ENCODE results near the gene SSBP3.

The SSBP3 gene

DNA sequence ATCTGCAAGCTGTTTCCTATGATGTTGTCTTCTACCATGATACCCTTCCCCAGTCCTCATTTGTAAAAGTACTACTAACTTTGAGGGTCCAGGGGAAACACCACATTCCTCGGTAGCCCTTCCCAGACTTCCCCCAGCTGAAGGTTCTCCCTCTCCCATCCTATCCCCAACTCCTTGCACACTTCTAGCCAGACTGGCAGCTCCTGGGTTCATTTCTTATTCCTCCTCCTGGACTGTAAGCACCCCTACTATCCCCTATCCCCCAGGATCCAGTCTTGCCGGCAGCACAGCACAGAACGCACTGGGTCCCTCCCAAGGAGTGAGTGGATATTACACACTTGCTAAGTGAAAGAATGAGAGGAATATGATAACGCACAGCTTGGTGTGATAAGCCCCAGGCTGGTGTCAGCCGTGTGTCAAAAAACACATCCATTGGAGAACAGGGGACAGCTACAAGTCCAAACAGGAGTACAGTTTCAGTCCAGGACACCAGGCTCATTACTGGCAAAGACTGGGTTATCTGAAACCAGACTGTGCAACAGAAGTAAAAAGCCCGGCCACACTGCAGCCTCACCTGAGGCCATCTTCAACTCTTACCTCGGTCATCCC lies 100.2 kb downstream of the SSBP3 start:
- no peak overlapping the region for H3K9ac ChIP-seq (ENCODE audit: low read length)
- no peak for TF ChIP-seq EZH2phosphoT487 (IDR thresholded peaks at IDR 0.05; ENCODE audit: low read depth)
- TF ChIP-seq, protein P1, sequence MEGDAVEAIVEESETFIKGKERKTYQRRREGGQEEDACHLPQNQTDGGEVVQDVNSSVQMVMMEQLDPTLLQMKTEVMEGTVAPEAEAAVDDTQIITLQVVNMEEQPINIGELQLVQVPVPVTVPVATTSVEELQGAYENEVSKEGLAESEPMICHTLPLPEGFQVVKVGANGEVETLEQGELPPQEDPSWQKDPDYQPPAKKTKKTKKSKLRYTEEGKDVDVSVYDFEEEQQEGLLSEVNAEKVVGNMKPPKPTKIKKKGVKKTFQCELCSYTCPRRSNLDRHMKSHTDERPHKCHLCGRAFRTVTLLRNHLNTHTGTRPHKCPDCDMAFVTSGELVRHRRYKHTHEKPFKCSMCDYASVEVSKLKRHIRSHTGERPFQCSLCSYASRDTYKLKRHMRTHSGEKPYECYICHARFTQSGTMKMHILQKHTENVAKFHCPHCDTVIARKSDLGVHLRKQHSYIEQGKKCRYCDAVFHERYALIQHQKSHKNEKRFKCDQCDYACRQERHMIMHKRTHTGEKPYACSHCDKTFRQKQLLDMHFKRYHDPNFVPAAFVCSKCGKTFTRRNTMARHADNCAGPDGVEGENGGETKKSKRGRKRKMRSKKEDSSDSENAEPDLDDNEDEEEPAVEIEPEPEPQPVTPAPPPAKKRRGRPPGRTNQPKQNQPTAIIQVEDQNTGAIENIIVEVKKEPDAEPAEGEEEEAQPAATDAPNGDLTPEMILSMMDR (IDR thresholded peaks at IDR 0.05; ENCODE audit: low read depth, low read length): no peak
- no peaks in the 10 kb centered on the region for H3K9me3 ChIP-seq (ENCODE audit: insufficient read depth, low read length)
- H2AFZ ChIP-seq (ENCODE audit: low read depth, low read length): no peak overlapping the region
- H3K36me3 ChIP-seq (replicated peaks; ENCODE audit: low read depth, low read length): no peaks in the 10 kb centered on the region
- no peaks in the 10 kb centered on the region for H3K79me2 ChIP-seq (ENCODE audit: low read length)
- H3K4me3 ChIP-seq (ENCODE audit: low read length): no peak overlapping the region
- no peaks in the 10 kb centered on the region for H3K4me1 ChIP-seq (ENCODE audit: low read length)
- no peaks in the 10 kb centered on the region for H4K20me1 ChIP-seq (ENCODE audit: insufficient read depth, low read length)
- no peak overlapping the region for H3K4me2 ChIP-seq (ENCODE audit: low read length)
- H3K27me3 ChIP-seq (ENCODE audit: low read depth, low read length): no peaks in the 10 kb centered on the region
- no peak overlapping the region for H3K27ac ChIP-seq (ENCODE audit: low read length)

DNA sequence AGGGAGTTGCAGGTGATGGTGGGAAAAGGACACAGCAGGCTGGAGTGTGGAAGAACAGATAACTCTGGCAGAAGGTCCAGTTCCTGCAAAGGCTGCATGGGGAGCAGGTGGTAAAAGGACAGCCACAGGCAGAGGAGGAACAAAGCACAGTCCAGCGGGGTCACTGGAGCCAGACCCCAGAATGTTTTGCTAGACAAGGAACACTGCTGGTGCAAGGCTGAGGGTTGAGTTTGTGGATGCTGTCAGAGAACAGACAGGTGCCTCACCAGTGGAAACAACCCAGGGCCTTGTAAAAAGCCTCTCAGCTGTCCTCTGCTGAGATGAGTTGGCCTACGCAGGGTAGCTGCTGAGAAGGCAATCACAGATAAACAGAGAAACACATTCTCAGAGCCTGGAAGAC lies 101.7 kb downstream of the SSBP3 start:
- Histone ChIP-seq H3K9me3 (ENCODE audit: insufficient read depth, low read length) (no peaks in the 10 kb centered on the region), H3K27ac (ENCODE audit: low read length) (no peak overlapping the region), H4K20me1 (ENCODE audit: insufficient read depth, low read length) (no peaks in the 10 kb centered on the region), H3K79me2 (ENCODE audit: low read length) (no peaks in the 10 kb centered on the region), H3K9ac (ENCODE audit: low read length) (no peak overlapping the region), H2AFZ (ENCODE audit: low read depth, low read length) (no peak overlapping the region), H3K36me3 (replicated peaks; ENCODE audit: low read depth, low read length) (no peaks in the 10 kb centered on the region), H3K4me1 (ENCODE audit: low read length) (no peaks in the 10 kb centered on the region), H3K4me3 (ENCODE audit: low read length) (no peak overlapping the region), H3K27me3 (ENCODE audit: low read depth, low read length) (no peaks in the 10 kb centered on the region), H3K4me2 (ENCODE audit: low read length) (no peak overlapping the region)
- TF ChIP-seq, protein P1 (IDR thresholded peaks at IDR 0.05; ENCODE audit: low read depth, low read length): no peak
- TF ChIP-seq EZH2phosphoT487 (IDR thresholded peaks at IDR 0.05; ENCODE audit: low read depth): no peak

DNA sequence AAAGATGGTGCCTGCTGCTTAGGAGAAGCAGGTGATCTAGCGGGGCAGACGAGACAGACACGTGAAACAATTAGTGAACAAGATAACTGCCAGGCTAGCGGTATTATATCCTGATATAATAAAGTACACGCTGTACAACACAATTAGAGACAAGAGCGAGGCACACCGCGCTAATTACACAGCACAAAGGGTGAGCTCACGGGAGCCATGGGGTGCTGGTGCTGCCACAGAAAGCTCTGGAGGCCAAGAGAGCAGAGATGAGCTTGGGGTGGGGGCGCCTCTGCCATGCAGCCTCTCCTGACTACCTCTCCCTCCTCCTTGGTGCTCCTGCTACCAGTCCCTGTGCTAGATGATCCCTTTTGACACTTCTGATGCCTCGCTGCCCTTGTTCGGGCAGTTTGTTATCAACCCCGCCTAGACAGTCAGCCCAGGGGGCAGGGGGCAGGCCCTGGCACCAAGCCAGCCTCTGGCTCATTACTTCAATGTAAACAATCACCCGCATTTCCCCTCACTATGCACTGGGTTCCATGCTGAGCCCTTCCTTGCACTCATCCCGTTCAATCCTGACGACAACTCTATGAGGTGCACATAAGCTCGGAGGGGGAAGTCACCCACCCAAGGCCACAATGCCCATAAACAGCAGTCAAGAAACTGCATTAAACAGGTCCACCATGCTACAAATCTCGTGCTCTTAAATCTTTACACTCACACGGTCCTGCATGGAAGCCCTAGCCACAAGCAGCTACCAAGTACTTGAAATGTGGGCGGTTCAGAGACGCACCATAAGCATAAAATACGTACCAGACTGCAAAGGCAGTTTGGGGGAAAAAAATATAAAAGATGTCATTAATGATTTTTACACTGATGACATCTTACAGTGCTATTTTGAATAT lies 103.0 kb downstream of the SSBP3 start:
- no peaks in the 10 kb centered on the region for H3K36me3 ChIP-seq (replicated peaks; ENCODE audit: low read depth, low read length)
- H4K20me1 ChIP-seq (ENCODE audit: insufficient read depth, low read length): no peaks in the 10 kb centered on the region
- H3K27me3 ChIP-seq (ENCODE audit: low read depth, low read length): no peaks in the 10 kb centered on the region
- no peaks in the 10 kb centered on the region for H3K9me3 ChIP-seq (ENCODE audit: insufficient read depth, low read length)
- no peak overlapping the region for H3K9ac ChIP-seq (ENCODE audit: low read length)
- no peaks in the 10 kb centered on the region for H3K4me1 ChIP-seq (ENCODE audit: low read length)
- TF ChIP-seq EZH2phosphoT487 (IDR thresholded peaks at IDR 0.05; ENCODE audit: low read depth): no peak
- TF ChIP-seq, protein P1 (IDR thresholded peaks at IDR 0.05; ENCODE audit: low read depth, low read length): no peak
- H2AFZ ChIP-seq (ENCODE audit: low read depth, low read length): no peak overlapping the region
- H3K4me3 ChIP-seq (ENCODE audit: low read length): no peak overlapping the region
- H3K4me2 ChIP-seq (ENCODE audit: low read length): no peak overlapping the region
- no peaks in the 10 kb centered on the region for H3K79me2 ChIP-seq (ENCODE audit: low read length)
- H3K27ac ChIP-seq (ENCODE audit: low read length): no peak overlapping the region

DNA sequence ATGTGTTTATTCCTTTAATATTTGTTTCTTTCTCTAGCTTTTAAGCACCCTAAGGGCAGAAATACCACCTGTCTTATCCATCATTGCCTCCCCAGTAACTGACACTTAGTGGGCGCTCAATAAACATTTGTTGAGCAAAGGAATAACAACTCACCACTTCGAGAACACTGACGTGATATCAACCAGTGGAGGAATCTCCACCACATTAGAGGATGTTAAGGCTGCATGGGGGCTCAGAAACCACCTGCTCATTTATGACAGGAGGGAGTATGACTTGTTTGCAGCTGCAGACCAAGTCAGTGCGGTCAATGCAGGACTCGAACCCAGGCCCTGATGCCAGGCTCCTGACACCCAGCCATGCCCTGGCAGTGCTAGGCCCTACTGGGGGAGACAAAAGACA lies 103.6 kb downstream of the SSBP3 start:
- no peaks in the 10 kb centered on the region for H3K9me3 ChIP-seq (ENCODE audit: insufficient read depth, low read length)
- no peak overlapping the region for H3K9ac ChIP-seq (ENCODE audit: low read length)
- no peaks in the 10 kb centered on the region for H3K27me3 ChIP-seq (ENCODE audit: low read depth, low read length)
- no peak overlapping the region for H2AFZ ChIP-seq (ENCODE audit: low read depth, low read length)
- no peaks in the 10 kb centered on the region for H3K79me2 ChIP-seq (ENCODE audit: low read length)
- H3K36me3 ChIP-seq (replicated peaks; ENCODE audit: low read depth, low read length): no peaks in the 10 kb centered on the region
- TF ChIP-seq EZH2phosphoT487 (IDR thresholded peaks at IDR 0.05; ENCODE audit: low read depth): no peak
- TF ChIP-seq, protein P1 (IDR thresholded peaks at IDR 0.05; ENCODE audit: low read depth, low read length): no peak
- no peaks in the 10 kb centered on the region for H4K20me1 ChIP-seq (ENCODE audit: insufficient read depth, low read length)
- H3K4me3 ChIP-seq (ENCODE audit: low read length): no peak overlapping the region
- no peak overlapping the region for H3K4me2 ChIP-seq (ENCODE audit: low read length)
- no peaks in the 10 kb centered on the region for H3K4me1 ChIP-seq (ENCODE audit: low read length)
- H3K27ac ChIP-seq (ENCODE audit: low read length): no peak overlapping the region
